GM04504 (cell line): ENCODE data around the gene RAD21L1.
"Not testable (repeated sequence)": the region's sequence is repeated elsewhere in the genome, so short reads cannot be mapped to it uniquely, and the experiment has no call there.

ENCODE experiments used
- DNase-seq: peaks from one replicate; pipeline ENCODE4 v3.0.0-alpha.2; 2012; ENCODE audit warnings: low read depth

Gene RAD21L1

GRCh38 chr20:1229541-1229940, 3.7 kb downstream of the RAD21L1 start:
- DNase-seq = no peak

- DNase-seq = no peak
Measured at GRCh38 chr20:1232286-1233111, 6.7 kb downstream of the RAD21L1 start.

GRCh38 chr20:1240549-1240948, 14.7 kb downstream of the RAD21L1 start:
- DNase-seq = no peak

- DNase-seq = no peak
Measured at GRCh38 chr20:1241456-1241855, 15.6 kb downstream of the RAD21L1 start.

- no peak for DNase-seq
Measured at GRCh38 chr20:1242099-1242498, 16.3 kb downstream of the RAD21L1 start.

- peak; percentile 44 for DNase-seq
Measured at GRCh38 chr20:1242530-1242929, 16.7 kb downstream of the RAD21L1 start.

- DNase-seq = no peak
Measured at GRCh38 chr20:1245578-1245977, 19.7 kb downstream of the RAD21L1 start.

GRCh38 chr20:1247689-1248088, 21.8 kb downstream of the RAD21L1 start:
- DNase-seq = no peak

GRCh38 chr20:1250282-1250681, 24.4 kb downstream of the RAD21L1 start:
- DNase-seq = not testable (repeated sequence)

GRCh38 chr20:1252416-1252815, 26.6 kb downstream of the RAD21L1 start:
- DNase-seq = no peak

GRCh38 chr20:1254254-1254653, 28.4 kb downstream of the RAD21L1 start:
- DNase-seq = no peak

- DNase-seq = no peak
Measured at GRCh38 chr20:1255675-1256074, 29.8 kb downstream of the RAD21L1 start.

- no peak for DNase-seq
Measured at GRCh38 chr20:1263853-1264252, 38.0 kb downstream of the RAD21L1 start.

GRCh38 chr20:1264727-1265126, 38.9 kb downstream of the RAD21L1 start:
- DNase-seq = no peak

- no peak for DNase-seq
Measured at GRCh38 chr20:1265226-1265915, 39.5 kb downstream of the RAD21L1 start.

GRCh38 chr20:1265916-1266166, 40.0 kb downstream of the RAD21L1 start:
- no peak for DNase-seq

- DNase-seq = peak; percentile 31
Measured at GRCh38 chr20:1266167-1266973, 40.5 kb downstream of the RAD21L1 start, which contains the start of gene SNPH. Gene SNPH, plus strand, starts transcription at chr20:1266294. Its CDS starts 29,946 bp downstream, at chr20:1296240.

GRCh38 chr20:1267161-1267560, 41.3 kb downstream of the RAD21L1 start:
- no peak for DNase-seq

GRCh38 chr20:1267809-1268374, 42.0 kb downstream of the RAD21L1 start:
- DNase-seq = no peak

GRCh38 chr20:1269235-1269634, 43.4 kb downstream of the RAD21L1 start:
- DNase-seq = no peak

- DNase-seq = no peak
Measured at GRCh38 chr20:1269850-1270249, 44.0 kb downstream of the RAD21L1 start.

GRCh38 chr20:1272368-1273100, 46.7 kb downstream of the RAD21L1 start:
- no peak for DNase-seq
